ENCODE data around the gene KCNAB1. TPM values are rescaled to one million over a fixed set of nuclear protein-coding genes. Genes with fewer than 3 reads are reported as not detected.

The KCNAB1 gene
- total and polyA plus RNA-seq, 4 donors = 0.76 to 2.8 (median 1.0) TPM

- 87% methylated on average over 1 of the region's 1 CpG for WGBS
- Histone ChIP-seq H3K4me3 (ENCODE audit: low read depth in 1 of 3, low read length in 3 of 3) (no peak overlapping the region), H3K4me1 (ENCODE audit: control insufficient read depth in 4 of 4, insufficient read depth in 4 of 4, low read length in 3 of 4) (peaks cover 0 to 6% (median 0%) of the 10 kb centered on the region in 4 donors), H3K27me3 (ENCODE audit: control insufficient read depth in 4 of 4, insufficient read depth in 4 of 4, low read length in 3 of 4) (no peaks in the 10 kb centered on the region), H3K36me3 (ENCODE audit: control insufficient read depth in 4 of 4, insufficient read depth in 3 of 4, low read depth in 1 of 4, low read length in 3 of 4) (no peaks in the 10 kb centered on the region), H3K27ac (ENCODE audit: low read depth in 1 of 2, low read length in 2 of 2) (no peak overlapping the region), H3K9ac (ENCODE audit: low read depth in 1 of 2, low read length in 2 of 2) (no peak overlapping the region), H3K9me3 (ENCODE audit: control insufficient read depth in 4 of 4, low read length in 3 of 4) (no peaks in the 10 kb centered on the region)
- no peak for TF ChIP-seq ZBTB33 (IDR thresholded peaks at IDR 0.05)
- no peak for TF ChIP-seq YY1 (IDR thresholded peaks at IDR 0.05)
- no peak for TF ChIP-seq RXRA (IDR thresholded peaks at IDR 0.05)
- no peak for TF ChIP-seq JUND (IDR thresholded peaks at IDR 0.05)
- TF ChIP-seq HNF4A (conservative IDR thresholded peaks at IDR 0.05) = no peak
- no peak for TF ChIP-seq GABPA (IDR thresholded peaks at IDR 0.05 in 1 of 2, conservative IDR thresholded peaks at IDR 0.05 in 1 of 2)
- no peak for TF ChIP-seq REST (IDR thresholded peaks at IDR 0.05)
- no peak for TF ChIP-seq MAX (IDR thresholded peaks at IDR 0.05)
- no peak for TF ChIP-seq FOXA1 (IDR thresholded peaks at IDR 0.05)
- TF ChIP-seq NR2F2 (IDR thresholded peaks at IDR 0.05) = no peak
- TF ChIP-seq TAF1 (conservative IDR thresholded peaks at IDR 0.05) = no peak
- no peak for TF ChIP-seq HNF4G (IDR thresholded peaks at IDR 0.05)
- TF ChIP-seq RAD21 (IDR thresholded peaks at IDR 0.05) = no peak
- TF ChIP-seq SP1 (IDR thresholded peaks at IDR 0.05) = no peak
- TF ChIP-seq FOXA2 (IDR thresholded peaks at IDR 0.05) = no peak
- TF ChIP-seq CTCF (IDR thresholded peaks at IDR 0.05; ENCODE audit: low read depth, low read length, missing input control) = no peak
- no peak for DNase-seq (ENCODE audit: low spot score)
Observed at GRCh38 chr3:156587760-156588069, 467.3 kb downstream of the KCNAB1 start.

Other genes with a start within 250 kb of the KCNAB1 start
- 10 to 100 TPM; 15.8 to 16.1 TPM for gene GMPS, start 249.9 kb upstream of the KCNAB1 start, total RNA-seq
- gene GMPS, start 249.9 kb upstream of the KCNAB1 start, polyA plus RNA-seq = 10 to 100 TPM; 10.8 to 13.7 TPM

Measured in liver (tissue), 9 donors.